ENCODE results near the gene CHD3.

GRCh38 chr17:7887482-7888183, 956 bp upstream of the CHD3 start:
- TF ChIP-seq ZNF274 (IDR thresholded peaks at IDR 0.05; ENCODE audit: low read depth, low read length) (no peak), YY1 (IDR thresholded peaks at IDR 0.05; ENCODE audit: insufficient read depth, insufficient read length) (no peak)

Measured in NT2/D1 (cell line).